GM12892 (cell line): ENCODE measurements around the gene TTC24.

ENCODE experiments used
- POLR2A ChIP-seq: IDR thresholded peaks from 2 replicates; pipeline ENCODE4 v1.6.1; 2011; ENCODE audit warnings: low read depth, low read length, control low read depth
- POLR2AphosphoS5 ChIP-seq: IDR thresholded peaks from 2 replicates; pipeline ENCODE4 v1.6.1; 2011; ENCODE audit warnings: low read depth, low read length, control low read depth
- TAF1 ChIP-seq: IDR thresholded peaks from 2 replicates; pipeline ENCODE4 v1.6.1; 2011; ENCODE audit warnings: low read depth, mild to moderate bottlenecking, control low read depth, low read length, borderline replicate concordance

DNA sequence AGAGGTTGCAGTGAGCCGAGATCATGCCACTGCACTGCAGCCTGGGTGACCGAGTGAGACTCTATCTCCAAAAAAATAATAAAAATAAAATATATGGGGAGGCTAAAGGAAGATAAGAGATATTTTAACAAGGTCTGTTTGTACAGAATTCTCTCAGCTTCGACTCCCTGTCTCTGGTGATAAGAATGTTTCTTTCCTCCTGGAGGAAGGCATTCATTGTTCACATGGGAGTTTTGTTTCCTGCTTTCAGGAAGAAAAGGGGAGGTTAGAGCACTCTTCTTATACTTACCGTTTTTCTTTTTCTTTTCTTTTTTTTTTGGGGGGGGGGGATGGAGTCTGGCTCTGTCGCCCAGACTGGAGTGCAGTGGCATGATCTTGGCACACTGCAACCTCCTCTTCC, 10.0 kb downstream of the TTC24 start:
- TF ChIP-seq POLR2A (no peak), POLR2AphosphoS5 (no peak), TAF1 (no peak)
